ENCODE results near the gene ITGBL1.

ITGBL1 gene

DNA sequence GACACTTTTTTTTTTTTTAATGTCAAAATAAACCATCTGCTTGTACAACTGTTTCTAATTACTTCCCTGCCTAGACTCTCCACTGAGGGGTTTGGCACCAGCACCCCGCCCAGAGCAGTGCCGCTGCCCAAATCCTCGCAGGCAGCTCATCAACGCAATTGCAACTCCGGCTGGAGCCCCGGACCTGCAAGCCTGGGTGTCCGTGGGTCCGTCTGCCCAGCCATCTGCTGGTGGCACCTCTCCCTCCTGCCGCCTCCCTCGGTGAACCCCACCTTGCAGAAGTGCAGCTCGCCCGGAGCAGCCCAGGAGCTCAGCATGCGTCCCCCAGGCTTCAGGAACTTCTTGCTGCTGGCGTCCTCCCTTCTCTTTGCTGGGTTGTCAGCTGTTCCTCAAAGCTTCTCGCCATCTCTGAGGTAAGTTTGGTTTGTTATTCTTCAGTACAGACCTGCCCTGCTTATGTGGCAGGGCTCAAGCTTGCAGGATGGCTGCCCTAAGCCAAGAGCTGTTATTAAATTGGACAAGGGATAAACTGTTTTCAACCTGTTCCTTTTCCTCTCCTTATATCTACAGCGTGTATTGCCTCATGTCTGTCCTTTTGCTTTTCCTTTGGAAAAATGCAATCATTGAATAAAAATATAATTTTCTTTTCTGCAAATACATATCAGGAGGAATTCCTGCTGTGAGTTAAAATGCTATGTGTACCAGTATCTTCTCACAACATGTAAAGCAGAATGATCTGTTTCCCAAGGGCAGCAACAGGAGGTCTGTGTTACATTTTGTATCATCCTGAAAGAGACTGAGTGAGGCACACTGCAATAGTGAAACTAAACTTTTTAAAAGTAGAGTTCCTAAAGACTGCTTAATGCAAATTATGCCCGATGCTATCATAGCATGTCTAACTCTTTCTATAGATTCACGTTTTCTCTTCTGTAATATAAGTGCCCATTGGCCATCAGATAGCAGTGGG is at the start of gene ITGBL1:
Gene ITGBL1, plus strand, starts transcription at position 157 of the 967 bp plus-strand sequence. Its CDS starts 159 bp downstream, at position 316.
- Histone ChIP-seq H3K9ac (ENCODE audit: low read depth, low read length) (no peak within 1 kb of the TSS), H3K36me3 (ENCODE audit: control insufficient read depth, insufficient read depth, low read length) (no peaks in the 10 kb centered on the region), H3K4me1 (ENCODE audit: control insufficient read depth, insufficient read depth, low read length) (peaks cover 14% of the 10 kb centered on the region), H3K27ac (ENCODE audit: low read depth, low read length) (no peak within 1 kb of the TSS), H3K27me3 (ENCODE audit: control insufficient read depth, insufficient read depth, low read length) (no peaks in the 10 kb centered on the region), H3K4me3 (ENCODE audit: low read depth, low read length) (no peak within 1 kb of the TSS; the same call in 1 of the 2 replicates), H3K9me3 (ENCODE audit: control insufficient read depth, insufficient read depth, low read length) (no peaks in the 10 kb centered on the region)

DNA sequence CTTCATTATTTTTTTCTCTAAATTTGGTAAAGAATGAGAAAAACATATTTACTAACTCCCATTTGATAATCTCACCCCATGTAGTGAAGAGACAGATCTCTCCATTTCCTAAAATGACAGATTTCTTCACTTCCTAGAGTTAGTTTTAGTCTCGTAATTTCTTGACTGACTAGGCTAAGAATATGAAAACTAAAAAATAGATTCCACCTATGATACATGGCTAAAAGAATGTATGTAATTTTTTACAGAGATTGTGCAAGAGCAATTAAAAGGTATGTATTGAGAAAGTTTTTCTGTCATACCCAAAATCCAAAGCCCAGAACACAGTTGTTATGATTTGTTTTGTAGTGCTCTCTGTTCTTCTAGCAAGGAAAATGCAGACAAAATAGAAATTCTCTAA is 45.7 kb upstream of the ITGBL1 start:
- Histone ChIP-seq H3K27me3 (ENCODE audit: control insufficient read depth, insufficient read depth, low read length) (no peaks in the 10 kb centered on the region), H3K4me3 (ENCODE audit: low read depth, low read length) (no peak overlapping the region), H3K27ac (ENCODE audit: low read depth, low read length) (no peak overlapping the region), H3K36me3 (ENCODE audit: control insufficient read depth, insufficient read depth, low read length) (no peaks in the 10 kb centered on the region), H3K4me1 (ENCODE audit: control insufficient read depth, insufficient read depth, low read length) (peaks cover 7% of the 10 kb centered on the region), H3K9me3 (ENCODE audit: control insufficient read depth, insufficient read depth, low read length) (no peaks in the 10 kb centered on the region), H3K9ac (ENCODE audit: low read depth, low read length) (no peak overlapping the region)

DNA sequence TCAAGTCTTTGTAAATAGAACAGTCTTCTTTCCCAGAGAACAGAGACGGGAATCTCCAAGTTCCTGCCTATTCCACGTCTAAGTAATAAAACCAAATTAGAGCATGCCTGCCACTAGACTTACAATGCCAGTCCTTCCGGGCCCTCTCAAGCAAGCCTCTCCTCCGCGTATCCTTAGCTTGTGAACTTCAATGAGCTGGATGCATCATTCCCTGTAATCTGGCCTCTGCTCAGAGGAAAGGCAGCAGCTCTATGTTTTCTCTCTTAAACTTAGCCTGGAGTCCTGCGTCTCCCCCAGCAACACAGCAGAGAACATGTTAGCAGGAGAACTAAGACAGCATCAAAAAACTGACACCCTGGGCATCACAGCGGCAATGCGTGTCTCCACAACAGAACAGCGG is 44.3 kb upstream of the ITGBL1 start:
- no peak overlapping the region for H3K4me3 ChIP-seq (ENCODE audit: low read depth, low read length)
- H3K9ac ChIP-seq (ENCODE audit: low read depth, low read length) = no peak overlapping the region
- H3K27ac ChIP-seq (ENCODE audit: low read depth, low read length) = no peak overlapping the region
- H3K36me3 ChIP-seq (ENCODE audit: control insufficient read depth, insufficient read depth, low read length) = no peaks in the 10 kb centered on the region
- no peaks in the 10 kb centered on the region for H3K27me3 ChIP-seq (ENCODE audit: control insufficient read depth, insufficient read depth, low read length)
- H3K9me3 ChIP-seq (ENCODE audit: control insufficient read depth, insufficient read depth, low read length) = no peaks in the 10 kb centered on the region
- peaks cover 7% of the 10 kb centered on the region for H3K4me1 ChIP-seq (ENCODE audit: control insufficient read depth, insufficient read depth, low read length)

- Histone ChIP-seq H3K27me3 (ENCODE audit: control insufficient read depth, insufficient read depth, low read length) (no peaks in the 10 kb centered on the region), H3K4me3 (ENCODE audit: low read depth, low read length) (no peak overlapping the region), H3K4me1 (ENCODE audit: control insufficient read depth, insufficient read depth, low read length) (peaks cover 7% of the 10 kb centered on the region), H3K9ac (ENCODE audit: low read depth, low read length) (no peak overlapping the region), H3K9me3 (ENCODE audit: control insufficient read depth, insufficient read depth, low read length) (no peaks in the 10 kb centered on the region), H3K27ac (ENCODE audit: low read depth, low read length) (no peak overlapping the region), H3K36me3 (ENCODE audit: control insufficient read depth, insufficient read depth, low read length) (no peaks in the 10 kb centered on the region)
Measured at GRCh38 chr13:101408992-101409656, 43.4 kb upstream of the ITGBL1 start.

- Histone ChIP-seq H3K27ac (ENCODE audit: low read depth, low read length) (no peak overlapping the region), H3K27me3 (ENCODE audit: control insufficient read depth, insufficient read depth, low read length) (peaks cover 26% of the 10 kb centered on the region), H3K36me3 (ENCODE audit: control insufficient read depth, insufficient read depth, low read length) (no peaks in the 10 kb centered on the region), H3K9me3 (ENCODE audit: control insufficient read depth, insufficient read depth, low read length) (no peaks in the 10 kb centered on the region), H3K4me1 (ENCODE audit: control insufficient read depth, insufficient read depth, low read length) (peaks cover 4% of the 10 kb centered on the region; the same call in 1 of the 2 replicates), H3K4me3 (ENCODE audit: low read depth, low read length) (no peak overlapping the region), H3K9ac (ENCODE audit: low read depth, low read length) (no peak overlapping the region)
Measured at GRCh38 chr13:101412076-101412475, 40.4 kb upstream of the ITGBL1 start.

GRCh38 chr13:101415358-101416174 is 36.9 kb upstream of the ITGBL1 start:
- H3K4me1 ChIP-seq (ENCODE audit: control insufficient read depth, insufficient read depth, low read length) = peaks cover 7% of the 10 kb centered on the region
- H3K27me3 ChIP-seq (ENCODE audit: control insufficient read depth, insufficient read depth, low read length) = peaks cover 35% of the 10 kb centered on the region
- H3K4me3 ChIP-seq (ENCODE audit: low read depth, low read length) = peak overlapping the region; percentile 71
- H3K9ac ChIP-seq (ENCODE audit: low read depth, low read length) = no peak overlapping the region
- H3K36me3 ChIP-seq (ENCODE audit: control insufficient read depth, insufficient read depth, low read length) = no peaks in the 10 kb centered on the region
- no peaks in the 10 kb centered on the region for H3K9me3 ChIP-seq (ENCODE audit: control insufficient read depth, insufficient read depth, low read length)
- H3K27ac ChIP-seq (ENCODE audit: low read depth, low read length) = no peak overlapping the region

DNA sequence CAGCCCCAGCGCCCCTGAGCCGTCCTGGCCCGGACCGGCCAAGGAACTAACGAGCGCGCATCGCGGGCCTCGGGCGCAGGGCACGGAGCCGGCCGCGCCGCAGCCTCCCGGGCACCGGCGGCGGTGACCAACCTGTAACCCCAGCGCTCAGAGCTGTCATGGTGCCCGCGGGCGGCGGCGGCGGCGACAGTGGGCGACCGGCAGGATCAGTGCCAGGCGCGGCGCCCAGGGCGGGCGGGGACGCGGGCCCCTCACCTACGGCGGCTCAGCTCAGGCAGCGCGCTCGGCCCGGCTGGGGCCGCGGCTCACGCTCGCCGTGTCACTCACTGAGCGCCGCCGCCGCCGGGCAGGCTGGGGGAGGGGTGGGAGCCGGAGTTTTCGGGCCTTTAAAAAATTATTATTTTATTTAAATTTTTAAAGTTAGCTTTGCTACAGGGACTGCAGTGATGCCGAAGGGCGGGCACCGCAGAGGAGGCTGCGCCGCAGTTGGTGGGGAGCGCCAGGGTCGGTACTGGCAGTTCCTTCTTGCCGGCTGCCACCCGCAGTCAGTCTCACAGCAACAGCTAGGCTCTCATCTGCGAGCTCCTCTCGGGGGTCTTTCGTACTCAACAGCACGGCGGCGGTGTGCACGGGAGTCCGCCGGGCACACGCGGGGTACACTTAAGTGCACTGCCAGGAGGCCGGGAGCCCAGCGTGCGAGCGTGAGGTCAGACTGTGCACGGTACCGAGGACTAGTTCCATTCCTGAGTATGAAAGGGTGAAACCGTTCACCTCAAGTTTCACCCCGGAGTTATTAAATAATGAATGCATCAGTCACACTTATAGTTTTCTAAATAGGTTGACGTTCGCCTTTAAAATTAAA is 36.1 kb upstream of the ITGBL1 start, which contains the start of gene NALCN:
Gene NALCN, minus strand, starts transcription at position 328 of the 862 bp plus-strand sequence. CDS start 17,382 bp downstream, outside the sequence.
- no peak within 1 kb of the TSS for H3K9ac ChIP-seq (ENCODE audit: low read depth, low read length)
- H3K36me3 ChIP-seq (ENCODE audit: control insufficient read depth, insufficient read depth, low read length) = no peaks in the 10 kb centered on the region
- peaks cover 35% of the 10 kb centered on the region for H3K27me3 ChIP-seq (ENCODE audit: control insufficient read depth, insufficient read depth, low read length)
- H3K4me1 ChIP-seq (ENCODE audit: control insufficient read depth, insufficient read depth, low read length) = peaks cover 7% of the 10 kb centered on the region
- peak within 1 kb of the TSS; percentile 71 for H3K4me3 ChIP-seq (ENCODE audit: low read depth, low read length)
- H3K27ac ChIP-seq (ENCODE audit: low read depth, low read length) = no peak within 1 kb of the TSS
- no peaks in the 10 kb centered on the region for H3K9me3 ChIP-seq (ENCODE audit: control insufficient read depth, insufficient read depth, low read length)

- no peak overlapping the region for H3K27ac ChIP-seq (ENCODE audit: low read depth, low read length)
- H3K27me3 ChIP-seq (ENCODE audit: control insufficient read depth, insufficient read depth, low read length) = peaks cover 35% of the 10 kb centered on the region
- peak overlapping the region; percentile 71 for H3K4me3 ChIP-seq (ENCODE audit: low read depth, low read length)
- no peaks in the 10 kb centered on the region for H3K36me3 ChIP-seq (ENCODE audit: control insufficient read depth, insufficient read depth, low read length)
- no peaks in the 10 kb centered on the region for H3K9me3 ChIP-seq (ENCODE audit: control insufficient read depth, insufficient read depth, low read length)
- H3K9ac ChIP-seq (ENCODE audit: low read depth, low read length) = no peak overlapping the region
- peaks cover 7% of the 10 kb centered on the region for H3K4me1 ChIP-seq (ENCODE audit: control insufficient read depth, insufficient read depth, low read length)
Measured at GRCh38 chr13:101417043-101417406, 35.5 kb upstream of the ITGBL1 start.

DNA sequence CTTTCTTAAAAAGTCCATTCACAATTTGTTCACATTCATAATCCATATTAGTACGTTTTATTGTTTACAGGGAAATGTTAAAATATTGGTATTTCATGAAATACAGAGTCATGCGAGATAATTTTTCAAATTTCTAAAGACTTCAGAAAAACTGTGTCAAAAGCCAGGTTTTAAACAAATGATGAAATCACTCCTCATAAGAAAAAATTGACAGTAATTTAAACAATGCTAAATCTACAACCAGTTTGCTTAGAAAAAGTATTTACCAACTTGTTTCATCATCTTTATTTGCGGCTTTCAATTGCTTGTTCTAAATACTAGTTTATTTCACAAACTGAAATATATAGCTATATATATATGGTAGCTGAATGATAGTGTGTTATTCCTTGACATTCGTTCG is 35.0 kb upstream of the ITGBL1 start:
- H3K4me1 ChIP-seq (ENCODE audit: control insufficient read depth, insufficient read depth, low read length) = peaks cover 7% of the 10 kb centered on the region
- no peaks in the 10 kb centered on the region for H3K36me3 ChIP-seq (ENCODE audit: control insufficient read depth, insufficient read depth, low read length)
- H3K27me3 ChIP-seq (ENCODE audit: control insufficient read depth, insufficient read depth, low read length) = peaks cover 35% of the 10 kb centered on the region
- H3K4me3 ChIP-seq (ENCODE audit: low read depth, low read length) = no peak overlapping the region
- H3K9ac ChIP-seq (ENCODE audit: low read depth, low read length) = no peak overlapping the region
- H3K9me3 ChIP-seq (ENCODE audit: control insufficient read depth, insufficient read depth, low read length) = no peaks in the 10 kb centered on the region
- H3K27ac ChIP-seq (ENCODE audit: low read depth, low read length) = no peak overlapping the region

DNA sequence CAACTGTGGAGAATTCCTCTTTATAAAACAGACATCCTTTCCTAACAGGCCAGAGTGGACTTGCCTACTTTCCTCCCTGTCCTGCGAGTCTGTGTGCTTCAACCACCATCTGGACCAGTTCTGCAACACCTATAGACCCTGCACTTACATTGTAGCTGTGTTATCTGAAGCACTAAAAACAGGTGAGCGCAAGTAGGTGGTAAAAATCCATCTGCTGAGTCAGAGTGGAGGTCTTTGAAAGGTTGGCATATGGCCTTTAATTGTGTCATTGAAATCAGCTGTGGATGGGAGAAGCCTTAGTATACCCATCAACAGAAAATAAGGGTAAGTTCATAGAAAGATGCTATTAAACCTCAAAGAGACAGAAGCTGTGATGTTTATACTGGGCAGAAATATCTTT is 28.6 kb upstream of the ITGBL1 start:
- Histone ChIP-seq H3K36me3 (ENCODE audit: control insufficient read depth, insufficient read depth, low read length) (no peaks in the 10 kb centered on the region), H3K27ac (ENCODE audit: low read depth, low read length) (no peak overlapping the region)

More for the DNA sequence above, 28.6 kb upstream of the ITGBL1 start:
- H3K9ac ChIP-seq (ENCODE audit: low read depth, low read length) = no peak overlapping the region
- peaks cover 3% of the 10 kb centered on the region; the same call in 1 of the 2 replicates for H3K4me1 ChIP-seq (ENCODE audit: control insufficient read depth, insufficient read depth, low read length)
- H3K4me3 ChIP-seq (ENCODE audit: low read depth, low read length) = no peak overlapping the region
- H3K27me3 ChIP-seq (ENCODE audit: control insufficient read depth, insufficient read depth, low read length) = no peaks in the 10 kb centered on the region
- no peaks in the 10 kb centered on the region for H3K9me3 ChIP-seq (ENCODE audit: control insufficient read depth, insufficient read depth, low read length)

Measured in HUES48 (cell line).